Measurements from ENCODE around the gene C19orf33.

Gene C19orf33

GRCh38 chr19:38326591-38326990 is 22.5 kb downstream of the C19orf33 start:
- no peaks in the 10 kb centered on the region for H3K36me3 ChIP-seq (replicated peaks; ENCODE audit: low read depth, low read length)
- no peak for TF ChIP-seq EZH2phosphoT487 (IDR thresholded peaks at IDR 0.05; ENCODE audit: low read depth)
- TF ChIP-seq CTCF (IDR thresholded peaks at IDR 0.05; ENCODE audit: low read depth, low read length), result no peak
- H4K20me1 ChIP-seq (ENCODE audit: insufficient read depth, low read length), result no peaks in the 10 kb centered on the region
- H3K4me2 ChIP-seq (ENCODE audit: low read length), result no peak overlapping the region
- no peaks in the 10 kb centered on the region for H3K9me3 ChIP-seq (ENCODE audit: insufficient read depth, low read length)
- no peak overlapping the region for H2AFZ ChIP-seq (ENCODE audit: low read depth, low read length)
- H3K4me3 ChIP-seq (ENCODE audit: low read length), result no peak overlapping the region
- no peak overlapping the region for H3K9ac ChIP-seq (ENCODE audit: low read length)
- no peak overlapping the region for H3K27ac ChIP-seq (ENCODE audit: low read length)
- H3K27me3 ChIP-seq (ENCODE audit: low read depth, low read length), result no peaks in the 10 kb centered on the region
- no peaks in the 10 kb centered on the region for H3K79me2 ChIP-seq (ENCODE audit: low read length)
- H3K4me1 ChIP-seq (ENCODE audit: low read length), result peaks cover 6% of the 10 kb centered on the region; the same call in 1 of the 2 replicates

- Histone ChIP-seq H3K27me3 (ENCODE audit: low read depth, low read length) (no peaks in the 10 kb centered on the region), H3K79me2 (ENCODE audit: low read length) (no peaks in the 10 kb centered on the region), H2AFZ (ENCODE audit: low read depth, low read length) (no peak overlapping the region), H3K4me2 (ENCODE audit: low read length) (no peak overlapping the region), H3K4me3 (ENCODE audit: low read length) (no peak overlapping the region), H4K20me1 (ENCODE audit: insufficient read depth, low read length) (no peaks in the 10 kb centered on the region), H3K9ac (ENCODE audit: low read length) (no peak overlapping the region), H3K9me3 (ENCODE audit: insufficient read depth, low read length) (no peaks in the 10 kb centered on the region), H3K4me1 (ENCODE audit: low read length) (no peaks in the 10 kb centered on the region), H3K36me3 (replicated peaks; ENCODE audit: low read depth, low read length) (no peaks in the 10 kb centered on the region), H3K27ac (ENCODE audit: low read length) (no peak overlapping the region)
- TF ChIP-seq EZH2phosphoT487 (IDR thresholded peaks at IDR 0.05; ENCODE audit: low read depth), result no peak
- TF ChIP-seq CTCF (IDR thresholded peaks at IDR 0.05; ENCODE audit: low read depth, low read length), result no peak
Observed at GRCh38 chr19:38329651-38330050, 25.6 kb downstream of the C19orf33 start.

- no peak overlapping the region for H2AFZ ChIP-seq (ENCODE audit: low read depth, low read length)
- no peaks in the 10 kb centered on the region for H3K36me3 ChIP-seq (replicated peaks; ENCODE audit: low read depth, low read length)
Observed at GRCh38 chr19:38331728-38332127, 27.7 kb downstream of the C19orf33 start.

GRCh38 chr19:38333245-38333644 is 29.2 kb downstream of the C19orf33 start:
- no peak overlapping the region for H3K27ac ChIP-seq (ENCODE audit: low read length)
- H3K4me1 ChIP-seq (ENCODE audit: low read length), result peaks cover 8% of the 10 kb centered on the region
- no peaks in the 10 kb centered on the region for H3K9me3 ChIP-seq (ENCODE audit: insufficient read depth, low read length)
- H4K20me1 ChIP-seq (ENCODE audit: insufficient read depth, low read length), result no peaks in the 10 kb centered on the region
- H2AFZ ChIP-seq (ENCODE audit: low read depth, low read length), result no peak overlapping the region
- no peaks in the 10 kb centered on the region for H3K27me3 ChIP-seq (ENCODE audit: low read depth, low read length)
- no peak overlapping the region for H3K4me2 ChIP-seq (ENCODE audit: low read length)
- no peaks in the 10 kb centered on the region for H3K36me3 ChIP-seq (replicated peaks; ENCODE audit: low read depth, low read length)
- no peaks in the 10 kb centered on the region for H3K79me2 ChIP-seq (ENCODE audit: low read length)
- no peak overlapping the region for H3K4me3 ChIP-seq (ENCODE audit: low read length)
- no peak for TF ChIP-seq CTCF (IDR thresholded peaks at IDR 0.05; ENCODE audit: low read depth, low read length)
- no peak for TF ChIP-seq EZH2phosphoT487 (IDR thresholded peaks at IDR 0.05; ENCODE audit: low read depth)
- H3K9ac ChIP-seq (ENCODE audit: low read length), result no peak overlapping the region

More at GRCh38 chr19:38331728-38332127, 27.7 kb downstream of the C19orf33 start:
- TF ChIP-seq CTCF (IDR thresholded peaks at IDR 0.05; ENCODE audit: low read depth, low read length) (no peak), EZH2phosphoT487 (IDR thresholded peaks at IDR 0.05; ENCODE audit: low read depth) (no peak)
- no peak overlapping the region for H3K4me3 ChIP-seq (ENCODE audit: low read length)
- H3K9me3 ChIP-seq (ENCODE audit: insufficient read depth, low read length), result no peaks in the 10 kb centered on the region
- no peaks in the 10 kb centered on the region for H4K20me1 ChIP-seq (ENCODE audit: insufficient read depth, low read length)
- no peaks in the 10 kb centered on the region for H3K79me2 ChIP-seq (ENCODE audit: low read length)
- H3K27me3 ChIP-seq (ENCODE audit: low read depth, low read length), result no peaks in the 10 kb centered on the region
- H3K27ac ChIP-seq (ENCODE audit: low read length), result no peak overlapping the region
- no peak overlapping the region for H3K9ac ChIP-seq (ENCODE audit: low read length)
- no peak overlapping the region for H3K4me2 ChIP-seq (ENCODE audit: low read length)
- peaks cover 4% of the 10 kb centered on the region for H3K4me1 ChIP-seq (ENCODE audit: low read length)
